ENCODE measurements around the gene WNT9A. TPM values are rescaled to one million over a fixed set of nuclear protein-coding genes. Genes with fewer than 3 reads are reported as not detected.

Gene WNT9A
- total and polyA plus RNA-seq, 2 of the 4 experiments (the other 2 are of a cell fraction) = 0.18 to 0.36 TPM

GRCh38 chr1:227925582-227926198 is 22.0 kb downstream of the WNT9A start:
- Histone ChIP-seq H3K9me3 (ENCODE audit: control insufficient read depth, insufficient read depth, low read length) (no peaks in the 10 kb centered on the region), H2AFZ (replicated peaks; ENCODE audit: low read length, poor library complexity) (no peak overlapping the region), H2AK9ac (replicated peaks; ENCODE audit: low read depth, low read length, poor library complexity) (no peak overlapping the region), H3K4me2 (ENCODE audit: low read depth, low read length) (no peak overlapping the region), H3K4me1 (ENCODE audit: control insufficient read depth, insufficient read depth, low read length) (no peaks in the 10 kb centered on the region), H2BK15ac (ENCODE audit: low read depth, low read length) (no peak overlapping the region), H3K36me3 (ENCODE audit: control insufficient read depth, insufficient read depth, low read length) (no peaks in the 10 kb centered on the region), H3K9ac (ENCODE audit: low read depth, low read length) (no peak overlapping the region), H3K56ac (ENCODE audit: extremely low read depth, insufficient read depth, low read length) (no peak overlapping the region), H2BK20ac (ENCODE audit: low read depth, low read length) (no peak overlapping the region), H3K14ac (replicated peaks; ENCODE audit: low read depth, low read length) (no peak overlapping the region), H2AK5ac (ENCODE audit: low read depth, low read length) (no peak overlapping the region), H3K27me3 (ENCODE audit: control insufficient read depth, insufficient read depth, low read length) (no peaks in the 10 kb centered on the region; the same call in 1 of the 2 replicates), H3K23ac (ENCODE audit: low read depth, low read length) (no peak overlapping the region), H3K18ac (ENCODE audit: low read depth, low read length) (no peak overlapping the region), H4K20me1 (ENCODE audit: insufficient read depth, low read length) (no peaks in the 10 kb centered on the region), H3K27ac (ENCODE audit: insufficient read depth, low read length) (no peak overlapping the region), H4K91ac (ENCODE audit: insufficient read depth, low read depth, low read length) (no peak overlapping the region), H4K8ac (ENCODE audit: low read depth in 2 of 2, low read length in 2 of 2) (no peak overlapping the region), H2BK120ac (ENCODE audit: low read depth, low read length) (no peak overlapping the region), H3K79me1 (ENCODE audit: low read depth in 1 of 2, low read length in 2 of 2) (no peaks in the 10 kb centered on the region), H3K4me3 (ENCODE audit: insufficient read depth, low read depth, low read length) (no peak overlapping the region), H3K4ac (ENCODE audit: low read depth, low read length) (no peak overlapping the region), H3K9me1 (ENCODE audit: insufficient read depth, low read length) (no peaks in the 10 kb centered on the region), H2BK5ac (ENCODE audit: low read depth, low read length, poor library complexity, severe bottlenecking) (no peak overlapping the region), H4K5ac (ENCODE audit: low read depth, low read length) (no peak overlapping the region)
- TF ChIP-seq RFX5 (IDR thresholded peaks at IDR 0.05; ENCODE audit: low read depth, low read length) (no peak), FOS (IDR thresholded peaks at IDR 0.05; ENCODE audit: low read depth, low read length) (no peak), MAFK (IDR thresholded peaks at IDR 0.05; ENCODE audit: low read depth, low read length) (no peak), MXI1 (IDR thresholded peaks at IDR 0.05; ENCODE audit: borderline replicate concordance, low read depth, low read length) (no peak), RAD21 (IDR thresholded peaks at IDR 0.05; ENCODE audit: low read length) (no peak), BHLHE40 (IDR thresholded peaks at IDR 0.05; ENCODE audit: low read depth, low read length) (no peak)
- TF ChIP-seq, protein P1, sequence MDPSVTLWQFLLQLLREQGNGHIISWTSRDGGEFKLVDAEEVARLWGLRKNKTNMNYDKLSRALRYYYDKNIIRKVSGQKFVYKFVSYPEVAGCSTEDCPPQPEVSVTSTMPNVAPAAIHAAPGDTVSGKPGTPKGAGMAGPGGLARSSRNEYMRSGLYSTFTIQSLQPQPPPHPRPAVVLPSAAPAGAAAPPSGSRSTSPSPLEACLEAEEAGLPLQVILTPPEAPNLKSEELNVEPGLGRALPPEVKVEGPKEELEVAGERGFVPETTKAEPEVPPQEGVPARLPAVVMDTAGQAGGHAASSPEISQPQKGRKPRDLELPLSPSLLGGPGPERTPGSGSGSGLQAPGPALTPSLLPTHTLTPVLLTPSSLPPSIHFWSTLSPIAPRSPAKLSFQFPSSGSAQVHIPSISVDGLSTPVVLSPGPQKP (IDR thresholded peaks at IDR 0.05; ENCODE audit: borderline replicate concordance, low read depth, low read length) = no peak
- WGBS, 2 experiments (ENCODE audit: extremely low coverage in 2 of 2, insufficient read length in 1 of 2) = 80% methylated on average over 1 of the region's 14 CpGs; no CpG with 5 or more reads in 1 of the 2 experiments
- ChIA-PET CTCF (no interaction called here), POLR2A (ENCODE audit: unreplicated experiment) (no interaction called here)
- in situ Hi-C loops (cut with MboI; ENCODE audit: low sequenced_read_pairs) = loop anchor here (25.0 kb wide), 1 partner anchor 438 kb away; no protein-coding TSS in a partner anchor
- DNase-seq (no peak), ATAC-seq (ENCODE audit: low read depth) (no peak)
- intact Hi-C loops (cut with micrococcal nuclease) = no loop called here
- dilution Hi-C loops (cut with HindIII; ENCODE audit: low sequenced_read_pairs, unreplicated experiment) = no loop called here
- BruUV-seq (replicated peaks) = no TSS peak
